Retinal pigment epithelial cell (primary cell): ENCODE results near the gene PXN.

Experiments
- DNase-seq: peaks from one replicate; pipeline ENCODE4 v3.0.0-alpha.2; 2010; ENCODE audit warnings: low read depth
- H3K4me3 ChIP-seq: 2 replicates; pipeline ENCODE4 v1.5.1; 2011; ENCODE audit warnings: mild to moderate bottlenecking, low read length, control low read depth, moderate library complexity
- TF ChIP-seq, protein P1 (sequence below): conservative IDR thresholded peaks from 2 replicates; pipeline ENCODE4 v1.5.1; 2011; ENCODE audit warnings: low read depth, low read length, control low read depth, inconsistent platforms

PXN gene

DNA sequence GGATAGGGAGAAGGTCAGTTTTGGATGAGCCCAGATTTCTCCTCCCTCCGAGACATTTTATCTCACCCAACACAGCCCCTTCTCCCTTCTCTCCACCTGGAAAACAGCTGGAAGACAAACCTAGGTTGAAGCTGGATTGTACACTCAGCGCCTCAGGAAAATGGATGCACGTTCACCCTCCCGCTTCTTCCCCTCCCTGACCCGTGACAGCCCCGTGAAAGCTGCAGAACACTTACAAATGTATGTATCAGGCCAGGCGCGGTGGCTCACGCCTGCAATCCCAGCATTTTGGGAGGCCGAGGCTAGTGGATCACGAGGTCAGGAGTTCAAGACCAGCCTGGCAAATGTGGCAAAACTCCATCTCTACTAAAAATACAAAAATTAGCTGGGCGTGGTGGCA, 22.0 kb upstream of the PXN start:
- TF ChIP-seq, protein P1, sequence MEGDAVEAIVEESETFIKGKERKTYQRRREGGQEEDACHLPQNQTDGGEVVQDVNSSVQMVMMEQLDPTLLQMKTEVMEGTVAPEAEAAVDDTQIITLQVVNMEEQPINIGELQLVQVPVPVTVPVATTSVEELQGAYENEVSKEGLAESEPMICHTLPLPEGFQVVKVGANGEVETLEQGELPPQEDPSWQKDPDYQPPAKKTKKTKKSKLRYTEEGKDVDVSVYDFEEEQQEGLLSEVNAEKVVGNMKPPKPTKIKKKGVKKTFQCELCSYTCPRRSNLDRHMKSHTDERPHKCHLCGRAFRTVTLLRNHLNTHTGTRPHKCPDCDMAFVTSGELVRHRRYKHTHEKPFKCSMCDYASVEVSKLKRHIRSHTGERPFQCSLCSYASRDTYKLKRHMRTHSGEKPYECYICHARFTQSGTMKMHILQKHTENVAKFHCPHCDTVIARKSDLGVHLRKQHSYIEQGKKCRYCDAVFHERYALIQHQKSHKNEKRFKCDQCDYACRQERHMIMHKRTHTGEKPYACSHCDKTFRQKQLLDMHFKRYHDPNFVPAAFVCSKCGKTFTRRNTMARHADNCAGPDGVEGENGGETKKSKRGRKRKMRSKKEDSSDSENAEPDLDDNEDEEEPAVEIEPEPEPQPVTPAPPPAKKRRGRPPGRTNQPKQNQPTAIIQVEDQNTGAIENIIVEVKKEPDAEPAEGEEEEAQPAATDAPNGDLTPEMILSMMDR = no peak
- H3K4me3 ChIP-seq = no peak overlapping the region
- DNase-seq = no peak

DNA sequence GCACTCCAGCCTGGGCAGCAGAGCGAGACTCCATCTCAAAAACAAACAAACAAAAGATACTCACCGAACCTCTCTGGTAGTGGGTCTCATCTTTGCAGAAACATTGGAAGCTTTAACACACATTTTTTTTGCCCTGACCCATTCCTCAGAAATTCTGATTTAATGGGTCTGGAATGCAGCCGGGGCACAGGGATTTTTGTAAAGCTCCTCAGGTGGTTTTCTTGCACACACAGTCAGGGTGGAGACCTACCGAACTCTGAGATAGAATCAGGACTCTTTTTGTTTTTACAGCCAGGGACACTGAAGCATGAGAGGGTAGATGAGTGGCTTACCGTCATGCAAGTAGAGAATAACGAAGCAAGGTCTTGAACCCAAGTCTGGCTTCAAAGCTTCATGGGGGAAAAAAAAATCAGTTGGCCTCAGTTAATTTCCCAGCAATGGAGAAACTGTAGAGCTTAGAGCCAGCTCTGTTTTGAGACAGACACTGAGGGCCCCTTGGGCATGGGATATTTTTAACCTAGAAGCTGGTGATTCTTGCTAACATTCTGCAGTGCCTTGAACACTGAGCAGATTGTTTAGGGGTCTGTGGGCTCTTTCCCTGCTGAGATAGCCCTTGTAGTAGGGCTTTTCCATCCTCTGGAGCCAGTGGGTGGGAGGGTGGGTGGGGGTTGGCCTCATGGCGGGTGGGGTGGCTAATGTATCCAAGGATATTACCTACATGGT, 21.4 kb upstream of the PXN start:
- DNase-seq = no peak
- TF ChIP-seq, protein P1 = no peak

DNA sequence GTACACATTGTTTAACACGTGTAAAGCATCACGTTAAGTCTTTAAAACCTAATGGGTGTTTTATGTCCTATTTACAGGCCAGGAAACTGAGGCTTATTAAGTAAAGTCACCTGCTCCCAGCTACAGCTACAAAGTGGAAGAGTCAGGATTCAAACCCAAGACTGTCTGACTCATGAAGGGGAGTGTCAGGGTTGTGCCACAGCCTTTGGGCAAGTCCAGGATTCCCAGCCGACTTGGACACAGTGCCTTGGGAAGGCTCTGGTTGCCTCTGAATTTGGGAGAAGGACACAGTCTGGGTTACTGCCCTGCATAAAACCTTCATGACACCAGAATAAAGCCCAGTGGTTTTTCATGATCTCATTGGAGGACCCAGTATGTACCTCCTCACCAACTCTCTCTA, 18.9 kb upstream of the PXN start:
- TF ChIP-seq, protein P1 = no peak
- no peak for DNase-seq
- no peak overlapping the region for H3K4me3 ChIP-seq

More for the DNA sequence above, 21.4 kb upstream of the PXN start:
- H3K4me3 ChIP-seq = no peak overlapping the region

DNA sequence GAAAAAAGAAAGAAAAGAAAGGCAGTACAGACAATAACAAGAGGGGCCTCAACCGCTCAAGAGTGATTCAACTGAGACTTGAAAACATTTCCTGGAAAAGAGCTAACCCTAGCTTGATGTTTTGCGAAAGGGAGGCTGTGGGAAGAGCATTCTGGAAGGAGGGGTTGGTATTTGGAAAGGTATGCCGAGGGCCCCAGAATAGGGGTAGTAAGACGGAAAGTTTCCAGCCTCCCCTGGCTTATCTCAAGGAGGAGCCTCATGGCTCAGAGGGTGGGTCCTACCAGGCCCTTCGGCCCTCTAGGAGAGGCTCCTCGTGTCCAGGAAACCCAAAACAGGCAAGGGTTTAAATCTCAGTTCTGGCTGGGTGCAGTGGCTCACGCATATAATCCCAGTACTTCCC, 17.8 kb upstream of the PXN start:
- TF ChIP-seq, protein P1 = no peak
- no peak overlapping the region for H3K4me3 ChIP-seq
- DNase-seq = no peak

DNA sequence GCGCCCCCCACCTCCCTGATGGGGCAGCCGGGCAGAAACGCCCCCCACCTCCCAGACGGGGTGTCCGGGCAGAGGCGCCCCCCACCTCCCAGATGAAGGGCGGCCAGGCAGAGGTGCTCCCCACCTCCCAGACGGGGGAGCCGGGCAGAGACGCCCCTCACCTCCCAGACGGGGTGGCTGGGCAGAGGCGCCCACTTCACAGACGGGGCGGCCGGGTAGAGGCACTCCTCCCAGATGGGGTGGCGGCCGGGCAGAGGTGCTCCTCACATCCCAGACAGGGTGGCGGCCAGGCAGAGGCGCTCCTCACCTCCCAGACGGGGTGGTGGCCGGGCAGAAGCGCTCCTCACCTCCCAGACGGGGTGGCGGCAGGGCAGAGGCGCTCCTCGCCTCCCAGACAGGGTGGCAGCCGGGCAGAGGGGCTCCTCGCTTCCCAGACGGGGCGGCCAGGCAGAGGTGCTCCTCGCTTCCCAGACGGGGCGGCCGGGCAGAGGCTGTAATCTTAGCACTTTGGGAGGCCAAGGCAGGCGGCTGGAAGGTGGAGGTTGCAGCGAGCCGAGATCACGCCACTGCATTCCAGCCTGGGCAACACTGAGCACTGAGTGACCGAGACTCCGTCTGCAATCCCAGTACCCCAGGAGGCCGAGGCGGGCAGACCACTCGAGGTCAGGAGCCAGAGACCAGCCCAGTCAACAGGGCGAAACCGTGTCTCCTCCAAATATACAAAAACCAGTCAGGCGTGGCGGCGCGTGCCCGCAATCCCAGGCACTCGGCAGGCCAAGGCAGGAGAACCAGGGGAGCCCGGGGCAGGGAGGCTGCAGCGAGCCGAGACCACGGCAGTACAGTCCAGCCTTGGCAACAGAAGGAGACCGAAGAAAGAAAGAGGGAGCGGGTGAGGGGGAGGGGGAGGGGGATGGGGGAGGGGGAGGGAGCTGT, 12.9 kb upstream of the PXN start:
- H3K4me3 ChIP-seq = no peak overlapping the region
- no peak for DNase-seq
- TF ChIP-seq, protein P1 = no peak

DNA sequence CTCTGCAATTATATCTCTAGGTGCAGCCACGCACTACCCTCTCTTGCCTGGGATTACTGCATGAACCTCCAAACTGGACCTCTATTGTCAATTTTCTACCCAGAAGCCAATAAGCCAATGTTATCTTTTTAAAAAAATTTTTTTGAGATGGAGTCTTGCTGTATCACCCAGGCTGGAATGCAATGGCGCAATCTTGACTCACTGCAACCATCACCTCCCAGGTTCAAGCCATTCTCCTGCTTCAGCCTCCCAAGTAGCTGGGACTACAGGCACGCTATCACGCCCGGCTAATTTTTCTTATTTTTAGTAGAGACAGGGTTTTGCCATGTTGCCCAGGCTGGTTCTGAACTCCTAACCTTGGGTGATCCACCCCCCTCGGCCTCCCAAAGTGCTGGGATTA, 11.2 kb upstream of the PXN start:
- TF ChIP-seq, protein P1 = no peak
- H3K4me3 ChIP-seq = no peak overlapping the region
- no peak for DNase-seq

DNA sequence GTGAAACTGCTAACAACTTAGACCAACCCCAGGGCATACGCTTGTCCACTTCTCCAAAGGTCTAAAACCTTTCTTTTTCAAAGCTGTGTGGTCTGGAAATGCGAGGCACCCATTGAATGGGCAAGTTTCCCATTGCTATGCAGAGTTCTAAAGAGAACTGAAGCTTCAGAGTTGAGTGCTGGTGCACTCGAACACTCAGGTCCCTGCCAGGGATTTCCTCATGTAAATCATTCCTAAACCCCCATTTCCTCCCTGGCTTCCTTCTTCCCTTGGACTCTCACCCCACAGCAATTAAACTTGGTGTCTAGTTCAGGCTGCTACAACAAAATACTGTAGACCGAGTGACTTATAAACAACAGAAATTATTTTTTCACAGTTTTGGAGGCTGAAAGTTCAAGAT, 2.2 kb upstream of the PXN start:
- no peak overlapping the region for H3K4me3 ChIP-seq
- no peak for DNase-seq
- TF ChIP-seq, protein P1 = no peak
